Left renal pelvis (tissue), 4 donors: ENCODE data around the gene DNAJB14. TPM values are rescaled to one million over a fixed set of nuclear protein-coding genes. Genes with fewer than 3 reads are reported as not detected.

Experiments used
- DNase-seq, 4 donors: peaks; one replicate each; pipeline ENCODE4 v3.0.0-alpha.2; 2013; ENCODE audit warnings: low read depth in 4 of 4, low spot score in 3 of 4
- polyA plus RNA-seq, 4 donors: library from polyadenylated mRNA; unstranded; fragments of 120-200 nt; gene quantifications; one replicate each; pipeline ENCODE4 v1.2.1, GENCODE V29; 2013; ENCODE audit not compliant: insufficient read length in 4 of 4

Gene DNAJB14
- polyA plus RNA-seq, 4 donors, result 33.7 to 45.2 (median 35.4) TPM

- DNase-seq, result no peak
These were observed 71.3 kb downstream of the DNAJB14 start for GRCh38 chr4:99875071-99875470.

- DNase-seq, result no peak
These were observed 73.8 kb downstream of the DNAJB14 start for GRCh38 chr4:99872570-99872969.

- no peak for DNase-seq
These were observed 78.3 kb downstream of the DNAJB14 start for GRCh38 chr4:99868126-99868596.

- DNase-seq, result no peak
These were observed 82.6 kb downstream of the DNAJB14 start for GRCh38 chr4:99863804-99864203.

- DNase-seq, result no peak
These were observed 85.1 kb downstream of the DNAJB14 start for GRCh38 chr4:99861120-99861905.

GRCh38 chr4:99860521-99860920 is 85.9 kb downstream of the DNAJB14 start:
- DNase-seq, result no peak

- no peak for DNase-seq
These were observed 86.8 kb downstream of the DNAJB14 start for GRCh38 chr4:99859618-99860017.

GRCh38 chr4:99857307-99857706 is 89.1 kb downstream of the DNAJB14 start:
- no peak for DNase-seq

- no peak for DNase-seq
These were observed 90.3 kb downstream of the DNAJB14 start for GRCh38 chr4:99856166-99856565.

GRCh38 chr4:99855678-99856077 is 90.7 kb downstream of the DNAJB14 start:
- DNase-seq, result no peak

GRCh38 chr4:99853999-99854398 is 92.4 kb downstream of the DNAJB14 start:
- DNase-seq, result no peak

- no peak for DNase-seq
These were observed 93.2 kb downstream of the DNAJB14 start for GRCh38 chr4:99853190-99853589.

GRCh38 chr4:99852199-99852749 is 94.1 kb downstream of the DNAJB14 start:
- no peak for DNase-seq

- DNase-seq, result no peak
These were observed 97.8 kb downstream of the DNAJB14 start for GRCh38 chr4:99848591-99849001.

- DNase-seq, result no peak
These were observed 98.9 kb downstream of the DNAJB14 start for GRCh38 chr4:99847362-99847976.

GRCh38 chr4:99846891-99847290 is 99.5 kb downstream of the DNAJB14 start:
- DNase-seq, result no peak

Other genes starting within 250 kb of the DNAJB14 start
- 1 to 10 TPM; 1.1 to 1.6 (median 1.4) TPM for gene DAPP1, start 129.8 kb downstream of the DNAJB14 start, polyA plus RNA-seq
- gene LAMTOR3, start 52.2 kb downstream of the DNAJB14 start, polyA plus RNA-seq, result 100 to 1,000 TPM in 2 of 4 donors, 10 to 100 TPM in 2; 77.8 to 128 (median 94.9) TPM
- 100 to 1,000 TPM; 258 to 376 (median 369) TPM for gene H2AZ1, start 3.7 kb upstream of the DNAJB14 start, polyA plus RNA-seq
- 1 to 10 TPM; 2.1 to 4.1 (median 2.9) TPM for gene DDIT4L, start 243.8 kb upstream of the DNAJB14 start, polyA plus RNA-seq